Body of pancreas (tissue), 4 donors: ENCODE results near the gene GLCCI1. TPM values are rescaled to one million over a fixed set of nuclear protein-coding genes. Genes with fewer than 3 reads are reported as not detected.

Experiments
- ATAC-seq: fragments of 150-250 bp; one replicate; pipeline ENCODE4 v1.9.1; 2016
- DNase-seq, 4 donors: peaks; one replicate each; pipeline ENCODE4 v3.0.0-alpha.2; 2019
- H3K27ac ChIP-seq, 4 donors: fragments of 200-600 bp; sonication (generic); 1 replicate in 3 of 4; 2 replicates in 1 of 4; pipeline versions ENCODE4 v1.5.1 to v1.6.1; 2016 to 2019; ENCODE audit warnings: mild to moderate bottlenecking in 1 of 4, mixed read lengths in 1 of 4, moderate library complexity in 1 of 4
- H3K27me3 ChIP-seq, 2 donors: fragments of 200-600 bp; sonication (generic); one replicate each; pipeline ENCODE4 v1.6.0; 2016; ENCODE audit warnings: mild to moderate bottlenecking in 1 of 2
- H3K36me3 ChIP-seq, 2 donors: fragments of 200-600 bp; sonication (generic); replicated peaks in 1 of 2; 2 replicates each; pipeline ENCODE4 v1.5.1; 2016; ENCODE audit warnings: low read depth in 2 of 2; ENCODE audit not compliant: insufficient read depth in 1 of 2
- H3K4me1 ChIP-seq: fragments of 200-600 bp; sonication (generic); one replicate; pipeline ENCODE4 v1.6.0; 2016
- H3K4me3 ChIP-seq, 2 donors: fragments of 200-600 bp; sonication (generic); 1 replicate in 1 of 2; 2 replicates in 1 of 2; pipeline ENCODE4 v1.5.1; 2016 to 2019
- H3K9me3 ChIP-seq, 3 donors: fragments of 200-600 bp; sonication (generic); 1 replicate in 2 of 3; 2 replicates in 1 of 3; pipeline ENCODE4 v1.5.1; 2016
- CTCF ChIP-seq, 7 experiments: fragments of 450-650 bp in 4 of 7; fragments of 200-600 bp in 3 of 7; sonication (generic) in 3 of 7; IDR thresholded peaks; one replicate each; pipeline ENCODE4 v1.5.1; 2016 to 2019; ENCODE audit warnings: antibody characterized with exemption in 7 of 7
- POLR2A ChIP-seq, 3 donors: fragments of 450-650 bp; IDR thresholded peaks; one replicate each; pipeline ENCODE4 v1.6.1; 2016; ENCODE audit warnings: antibody characterized with exemption in 3 of 3, mild to moderate bottlenecking in 2 of 3
- WGBS, 2 donors: methylation state at CpG; one replicate each; pipeline ENCODE4 v1.1.5; 2017; 5-methylcytosine and 5-hydroxymethylcytosine counted together
- intact Hi-C: fragments of 100-400 bp; cut with DNase I; formaldehyde crosslinking; loops from one replicate; pipeline ENCODE4 v1.15.1; 2023
- total RNA-seq, 2 donors: library from RNA; depleted of rRNA; stranded (reverse); fragments of >200 nt; gene quantifications; one replicate each; pipeline ENCODE4 v1.1.0, GENCODE V29; 2016

The GLCCI1 gene
- total RNA-seq, 2 donors from 2014 or later: 5.9 to 8.3 TPM

DNA sequence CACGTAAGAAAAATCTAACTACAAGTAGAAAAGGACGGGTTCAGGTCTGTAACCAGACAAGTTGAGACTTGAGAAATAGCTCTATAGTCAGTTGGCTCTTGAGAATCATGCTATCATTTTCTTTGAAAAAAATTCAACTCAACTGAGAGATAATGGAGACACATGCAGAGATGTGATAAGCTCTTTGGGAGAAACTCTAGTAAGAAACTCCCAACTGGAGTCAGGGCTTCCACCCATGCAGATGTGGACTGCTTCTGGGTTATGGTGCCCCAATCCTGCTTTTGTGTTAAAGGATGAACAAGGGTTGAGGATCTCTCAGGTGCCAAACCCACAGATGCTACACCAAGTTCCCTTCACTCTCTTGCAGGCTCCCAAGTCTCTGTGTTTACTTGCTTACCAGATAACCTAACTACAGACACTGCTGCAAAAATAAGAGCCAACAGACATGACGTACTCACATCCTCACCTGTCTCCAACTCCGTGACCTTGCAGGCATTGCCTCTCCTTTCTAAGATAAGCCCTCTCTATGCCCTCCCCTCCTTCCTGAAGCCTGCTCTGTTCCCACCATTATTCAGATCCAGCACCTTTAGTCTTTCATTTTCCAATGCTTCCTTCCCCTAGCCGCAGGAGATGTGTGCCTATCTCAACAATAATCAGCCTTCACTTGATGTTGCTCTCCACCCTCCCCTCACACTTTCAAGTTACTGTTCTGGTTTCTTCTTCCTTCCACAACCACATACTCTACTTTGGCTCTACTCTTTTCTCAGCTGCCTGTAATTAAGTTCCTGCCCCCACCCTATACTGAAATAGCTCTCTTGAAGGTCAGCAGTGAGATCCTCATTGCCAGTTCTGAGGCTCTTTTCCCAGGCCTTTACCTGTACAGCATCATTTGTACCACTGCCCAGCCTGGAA, 163.4 kb downstream of the GLCCI1 start:
- Histone ChIP-seq H3K4me1 (no peaks in the 10 kb centered on the region), H3K4me3 (no peak overlapping the region), H3K27ac (no peak overlapping the region), H3K9me3 (no peaks in the 10 kb centered on the region), H3K27me3 (no peaks in the 10 kb centered on the region), H3K36me3 (peaks cover 0 to 8% of the 10 kb centered on the region in 2 donors)
- 77 to 87% methylated on average over 5 of the region's 5 CpGs for WGBS, 2 donors
- intact Hi-C loops: no loop called here
- TF ChIP-seq CTCF (IDR thresholded peaks at IDR 0.05) (no peak), POLR2A (IDR thresholded peaks at IDR 0.05) (no peak)
- no peak for DNase-seq
- ATAC-seq: no peak

DNA sequence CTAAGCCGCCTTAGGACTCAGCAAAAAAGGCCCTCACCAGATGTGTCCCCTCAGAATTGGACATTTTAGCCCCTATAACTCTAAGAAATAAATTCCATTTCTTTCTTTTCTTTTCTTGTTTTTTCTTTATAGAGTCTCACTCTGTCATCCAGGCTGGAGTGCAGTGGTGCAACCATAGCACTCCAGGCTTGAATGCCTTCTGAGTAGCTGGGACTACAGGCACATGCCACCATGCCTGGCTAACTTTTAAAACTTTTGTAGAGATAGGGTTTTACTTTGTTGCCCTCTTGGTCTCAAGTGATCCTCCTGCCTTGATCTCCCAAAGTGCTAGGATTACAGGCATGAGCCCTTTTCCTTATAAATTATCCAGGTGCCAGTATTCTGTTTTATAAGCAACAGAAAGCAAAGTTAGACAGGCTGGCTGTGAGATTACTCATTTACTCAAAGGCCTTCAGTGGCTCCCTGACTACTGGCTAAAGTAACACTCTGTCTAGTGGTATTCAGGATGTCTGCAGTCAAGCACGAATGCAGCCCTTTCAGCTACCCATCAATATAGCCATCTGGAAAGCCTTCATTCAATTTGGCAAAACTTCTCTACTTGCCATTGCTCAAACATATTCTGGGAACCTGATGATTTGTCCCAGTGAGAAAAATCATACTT, 164.7 kb downstream of the GLCCI1 start:
- ATAC-seq: no peak
- no peak overlapping the region for H3K27ac ChIP-seq

GRCh38 chr7:8134089-8134733, 165.6 kb downstream of the GLCCI1 start:
- ATAC-seq (no peak), DNase-seq (no peak)
- Histone ChIP-seq H3K27me3 (no peaks in the 10 kb centered on the region), H3K36me3 (peaks cover 0 to 3% of the 10 kb centered on the region in 2 donors), H3K27ac (no peak overlapping the region), H3K4me1 (no peaks in the 10 kb centered on the region), H3K9me3 (no peaks in the 10 kb centered on the region), H3K4me3 (no peak overlapping the region)
- intact Hi-C loops: no loop called here
- WGBS, 2 donors: 77 to 81% methylated on average over 10 of the region's 10 CpGs
- TF ChIP-seq POLR2A (IDR thresholded peaks at IDR 0.05) (no peak), CTCF (IDR thresholded peaks at IDR 0.05) (no peak)

More for the DNA sequence above, 164.7 kb downstream of the GLCCI1 start:
- Histone ChIP-seq H3K4me3 (no peak overlapping the region), H3K36me3 (peaks cover 0 to 3% of the 10 kb centered on the region in 2 donors), H3K27me3 (no peaks in the 10 kb centered on the region), H3K4me1 (no peaks in the 10 kb centered on the region), H3K9me3 (no peaks in the 10 kb centered on the region)
- no peak for DNase-seq
- intact Hi-C loops: no loop called here
- TF ChIP-seq POLR2A (IDR thresholded peaks at IDR 0.05) (no peak), CTCF (IDR thresholded peaks at IDR 0.05) (no peak)
- WGBS, 2 donors: 93 to 97% methylated on average over 2 of the region's 2 CpGs

- TF ChIP-seq CTCF (IDR thresholded peaks at IDR 0.05) (no peak), POLR2A (IDR thresholded peaks at IDR 0.05) (no peak)
- H3K27me3 ChIP-seq: no peaks in the 10 kb centered on the region
- no peaks in the 10 kb centered on the region for H3K36me3 ChIP-seq
- intact Hi-C loops: no loop called here
- H3K4me1 ChIP-seq: no peaks in the 10 kb centered on the region
- H3K4me3 ChIP-seq: no peak overlapping the region
- no peak for DNase-seq
- WGBS, 2 donors: 97 to 99% methylated on average over 3 of the region's 3 CpGs
- no peak overlapping the region for H3K27ac ChIP-seq
- ATAC-seq: no peak
- H3K9me3 ChIP-seq: no peaks in the 10 kb centered on the region
These were observed 166.8 kb downstream of the GLCCI1 start for GRCh38 chr7:8135417-8135816.
